ENCODE measurements around the gene MAP3K3. TPM values are rescaled to one million over a fixed set of nuclear protein-coding genes. Genes with fewer than 3 reads are reported as not detected.
A peak's percentile ranks its signal among the peaks of the same experiment; 100 is the strongest.

MAP3K3 gene
- total RNA-seq, 1 experiment from 2014 or later, result 24.3 TPM

GRCh38 chr17:63631062-63631461 is 8.8 kb downstream of the MAP3K3 start:
- Histone ChIP-seq H4K8ac (replicated peaks; ENCODE audit: insufficient read length, low read depth, low read length) (no peak overlapping the region), H2BK15ac (ENCODE audit: low read depth, low read length) (no peak overlapping the region), H3K79me1 (ENCODE audit: insufficient read depth, low read depth, low read length, poor library complexity, severe bottlenecking) (peaks cover 2% of the 10 kb centered on the region), H3T11ph (ENCODE audit: low read length) (no peak overlapping the region), H3K23ac (ENCODE audit: insufficient read length, low read depth, low read length) (no peak overlapping the region), H3K79me2 (ENCODE audit: insufficient read depth, low read length) (no peaks in the 10 kb centered on the region), H3K9ac (ENCODE audit: extremely low read depth, insufficient read length, low read length) (no peak overlapping the region), H2AK5ac (ENCODE audit: insufficient read length, low read length) (no peak overlapping the region), H3K9me3 (ENCODE audit: control insufficient read depth, low read depth, low read length) (no peaks in the 10 kb centered on the region), H3K14ac (ENCODE audit: insufficient read depth, low read length) (no peak overlapping the region), H4K20me1 (ENCODE audit: control insufficient read depth, insufficient read depth, insufficient read length) (no peaks in the 10 kb centered on the region), H3K4ac (ENCODE audit: low read depth, low read length) (no peak overlapping the region), H4K91ac (ENCODE audit: insufficient read length, low read depth, low read length) (no peak overlapping the region), H3K27me3 (ENCODE audit: insufficient read depth, low read length) (no peaks in the 10 kb centered on the region), H2BK12ac (ENCODE audit: insufficient read length, low read depth, low read length) (no peak overlapping the region), H2BK5ac (ENCODE audit: insufficient read length, low read length) (no peak overlapping the region), H2AFZ (ENCODE audit: low read length) (no peak overlapping the region), H4K5ac (ENCODE audit: insufficient read length, low read depth, low read length) (no peak overlapping the region), H3K18ac (ENCODE audit: insufficient read length, low read depth, low read length) (no peak overlapping the region), H3K23me2 (ENCODE audit: insufficient read length, low read depth, low read length, poor library complexity, severe bottlenecking) (no peaks in the 10 kb centered on the region), H3K4me1 (ENCODE audit: insufficient read depth, low read length) (peaks cover 10% of the 10 kb centered on the region; the same call in 1 of the 2 replicates), H3K27ac (ENCODE audit: insufficient read length, low read depth, low read length) (peak overlapping the region; percentile 25), H3K4me2 (ENCODE audit: insufficient read depth, insufficient read length, low read length) (no peak overlapping the region), H2BK120ac (ENCODE audit: low read depth, low read length, poor library complexity, severe bottlenecking) (no peak overlapping the region), H2BK20ac (ENCODE audit: low read depth, low read length, poor library complexity, severe bottlenecking) (no peak overlapping the region), H3K56ac (ENCODE audit: insufficient read length, low read depth, low read length) (no peak overlapping the region)
- H3K27ac Mint-ChIP-seq, result peak overlapping the region in 2 of 3 experiments; percentile 56 to 81; a peak in 5 of 7 replicates
- peaks cover 0 to 18% (median 8%) of the 10 kb centered on the region in 3 experiments; a peak in 6 of 7 replicates for H3K36me3 Mint-ChIP-seq (ENCODE audit: insufficient read depth in 1 of 3, low read depth in 3 of 3)
- peaks cover 52 to 57% of the 10 kb centered on the region in 2 experiments for H3K4me1 Mint-ChIP-seq
- TF ChIP-seq CTCF (conservative IDR thresholded peaks at IDR 0.05), result no peak
- peak overlapping the region; percentile 4 to 5; a peak in 3 of 5 replicates for H3K4me3 Mint-ChIP-seq
- H3K27me3 Mint-ChIP-seq (ENCODE audit: low read depth), result no peaks in the 10 kb centered on the region
- DNase-seq, result no peak
- no peaks in the 10 kb centered on the region for H3K9me3 Mint-ChIP-seq
- WGBS (ENCODE audit: extremely low coverage, insufficient read length, low lambda C conversion rate), result no CpG with 5 or more reads among the region's 3 CpGs
